Naive thymus-derived CD4-positive, alpha-beta T cell (primary cell): ENCODE results near the gene PADI2. TPM values are rescaled to one million over a fixed set of nuclear protein-coding genes. Genes with fewer than 3 reads are reported as not detected.
A peak's percentile ranks its signal among the peaks of the same experiment; 100 is the strongest.

ENCODE experiments used
- ATAC-seq: fragments of 150-1000 bp; cut with Tn5 transposase; 2 replicates; pipeline ENCODE4 v1.10.0; 2021; ENCODE audit warnings: mild to moderate bottlenecking, moderate library complexity
- CTCF ChIA-PET: fragments of 350-600 bp; sonication (Branson Sonifier 250); formaldehyde crosslinking; loops from one replicate; lab custom pipeline; 2021; ENCODE audit warnings: antibody characterized with exemption; lab: Charles Lee
- POLR2A ChIA-PET: fragments of 350-600 bp; sonication (Branson Sonifier 250); formaldehyde crosslinking; loops from one replicate; lab custom pipeline; 2021; ENCODE audit warnings: antibody characterized with exemption, inconsistent platforms; lab: Charles Lee
- DNase-seq, 9 donors: peaks; one replicate each; pipeline versions ENCODE4 v3.0.0 to v3.0.0-alpha.2; 2020 to 2022; ENCODE audit warnings: mixed read lengths in 1 of 9
- H3K27ac ChIP-seq: one replicate; pipeline ENCODE4 v1.7.0; 2013; ENCODE audit warnings: mild to moderate bottlenecking, low read depth, low read length, moderate library complexity
- H3K27me3 ChIP-seq, 2 donors: one replicate each; pipeline ENCODE4 v1.7.0; 2013; ENCODE audit warnings: low read length in 2 of 2, mild to moderate bottlenecking in 2 of 2, moderate library complexity in 2 of 2; ENCODE audit not compliant: control insufficient read depth in 2 of 2, insufficient read depth in 2 of 2
- H3K36me3 ChIP-seq, 3 experiments: 1 replicate in 2 of 3; 2 replicates in 1 of 3; pipeline ENCODE4 v1.7.0; 2013; ENCODE audit warnings: low read length in 3 of 3, mild to moderate bottlenecking in 3 of 3, moderate library complexity in 1 of 3; ENCODE audit not compliant: insufficient read depth in 3 of 3, control insufficient read depth in 2 of 3
- H3K4me1 ChIP-seq, 2 donors: one replicate each; pipeline ENCODE4 v1.7.0; 2013; ENCODE audit warnings: low read length in 2 of 2, mild to moderate bottlenecking in 2 of 2, moderate library complexity in 1 of 2; ENCODE audit not compliant: control insufficient read depth in 2 of 2, insufficient read depth in 2 of 2
- H3K4me3 ChIP-seq: 2 replicates; pipeline ENCODE4 v1.7.0; 2013; ENCODE audit warnings: mild to moderate bottlenecking, low read length
- H3K9me3 ChIP-seq, 3 experiments: 1 replicate in 2 of 3; 2 replicates in 1 of 3; pipeline ENCODE4 v1.7.0; 2013; ENCODE audit warnings: low read length in 3 of 3; ENCODE audit not compliant: control insufficient read depth in 2 of 3
- H3K27ac Mint-ChIP-seq, 9 donors: one replicate each; pipeline ENCODE4 v1.8.0; 2020 to 2022; ENCODE audit warnings: mixed read lengths in 9 of 9, mild to moderate bottlenecking in 8 of 9, moderate library complexity in 5 of 9, inconsistent platforms in 2 of 9
- H3K27me3 Mint-ChIP-seq, 5 donors: one replicate each; pipeline ENCODE4 v1.8.0; 2021 to 2022; ENCODE audit warnings: mixed read lengths in 5 of 5, mild to moderate bottlenecking in 1 of 5
- H3K36me3 Mint-ChIP-seq, 5 donors: one replicate each; pipeline ENCODE4 v1.8.0; 2020 to 2022; ENCODE audit warnings: mixed read lengths in 5 of 5, mild to moderate bottlenecking in 3 of 5, inconsistent platforms in 1 of 5
- H3K4me1 Mint-ChIP-seq, 7 donors: one replicate each; pipeline ENCODE4 v1.8.0; 2020 to 2022; ENCODE audit warnings: mixed read lengths in 7 of 7, mild to moderate bottlenecking in 3 of 7, inconsistent platforms in 1 of 7
- H3K4me3 Mint-ChIP-seq, 10 donors: one replicate each; pipeline ENCODE4 v1.8.0; 2020 to 2022; ENCODE audit warnings: mild to moderate bottlenecking in 10 of 10, mixed read lengths in 10 of 10, moderate library complexity in 6 of 10, inconsistent platforms in 2 of 10
- H3K9me3 Mint-ChIP-seq, 11 donors: one replicate each; pipeline ENCODE4 v1.8.0; 2020 to 2022; ENCODE audit warnings: mixed read lengths in 11 of 11, mild to moderate bottlenecking in 4 of 11, inconsistent platforms in 1 of 11, moderate library complexity in 1 of 11
- intact Hi-C, 2 donors: fragments of 100-400 bp; cut with micrococcal nuclease; formaldehyde crosslinking; loops; one replicate each; pipeline ENCODE4 v1.15.1; 2023
- polyA plus RNA-seq, 2 donors: library from polyadenylated mRNA; unstranded; fragments of 300-500 nt; fragmentation: Illumina TruSeq; gene quantifications; one replicate each; pipeline ENCODE4 v1.2.3, GENCODE V29; 2021
- total RNA-seq, 6 experiments: library from RNA in 5 of 6; stranded (reverse) in 5 of 6; gene quantifications; 1 replicate in 5 of 6; 2 replicates in 1 of 6; pipeline ENCODE4 v1.2.3 and lab custom pipeline; 2021 to 2026

The PADI2 gene
- total and polyA plus RNA-seq, 7 experiments from 2014 or later: 0.08 to 11.2 (median 0.12) TPM; not detected in 2

DNA sequence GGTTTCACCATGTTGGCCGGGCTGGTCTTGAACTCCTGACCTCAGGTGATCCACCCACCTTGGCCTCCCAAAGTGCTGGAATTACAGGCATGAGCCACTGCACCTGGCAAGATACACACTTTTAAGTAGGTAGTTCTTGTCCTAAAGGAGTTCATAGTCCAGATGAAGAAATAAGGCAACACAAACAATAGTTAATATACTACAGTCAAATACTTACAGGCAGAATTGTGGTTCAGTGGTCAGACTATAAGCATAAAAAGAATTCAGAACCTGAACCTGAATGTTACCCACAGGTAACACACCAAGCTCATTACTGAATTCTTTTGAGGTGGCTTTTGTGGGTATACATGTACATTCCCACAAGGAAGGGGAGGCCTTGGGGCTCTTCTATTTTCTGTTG lies 67.2 kb downstream of the PADI2 start:
- H3K27ac Mint-ChIP-seq: peak overlapping the region in 5 of 9 donors; percentile 25 to 65 (median 65)
- ChIA-PET POLR2A (interaction anchor here (0.6 to 0.7 kb wide), 2 partner anchors 42 to 139 kb away, joined by 3 read pairs; no protein-coding TSS in a partner anchor), CTCF (interaction anchor here (0.7 kb wide), 1 partner anchor 204 kb away, joined by 3 read pairs; no protein-coding TSS in a partner anchor)
- peaks cover 0 to 6% (median 2%) of the 10 kb centered on the region in 5 donors for H3K36me3 Mint-ChIP-seq
- no peaks in the 10 kb centered on the region for H3K9me3 ChIP-seq
- no peak overlapping the region for H3K4me3 ChIP-seq
- no peaks in the 10 kb centered on the region for H3K27me3 Mint-ChIP-seq
- no peak for DNase-seq
- no peak for ATAC-seq
- H3K4me1 Mint-ChIP-seq: peaks cover 8 to 46% (median 33%) of the 10 kb centered on the region in 7 donors
- no peaks in the 10 kb centered on the region for H3K27me3 ChIP-seq
- H3K4me3 Mint-ChIP-seq: peak overlapping the region in 8 of 10 donors; percentile 49 to 99 (median 90)
- H3K36me3 ChIP-seq: peaks cover 0 to 10% (median 0%) of the 10 kb centered on the region in 3 experiments
- intact Hi-C loops: loop anchor here in 1 of 2 donors (10.0 kb wide), 1 partner anchor 687 kb away; the partner anchor contains the start of gene SZRD1
- peak overlapping the region; percentile 81 for H3K27ac ChIP-seq
- peaks cover 13 to 14% of the 10 kb centered on the region in 2 donors for H3K4me1 ChIP-seq
- H3K9me3 Mint-ChIP-seq: no peaks in the 10 kb centered on the region

DNA sequence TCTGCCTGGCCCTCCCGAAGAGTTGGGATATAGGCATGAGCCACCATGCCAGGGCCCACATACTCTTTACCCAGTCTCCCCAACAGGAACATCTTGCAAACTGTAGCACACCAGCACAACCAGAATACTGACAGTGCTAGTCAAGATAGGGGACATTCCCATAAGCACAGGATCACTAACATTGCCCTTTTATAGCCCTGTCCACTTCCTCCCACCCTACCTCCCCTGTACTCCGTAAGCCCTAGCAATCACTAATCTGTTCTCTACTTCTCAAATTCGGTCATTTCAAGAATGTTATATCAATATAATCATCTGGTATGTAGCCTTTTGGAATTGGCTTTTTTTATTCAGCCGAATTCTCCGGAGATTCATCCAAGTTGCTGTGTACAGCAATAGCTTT lies 71.3 kb downstream of the PADI2 start:
- Mint-ChIP-seq H3K27ac (peak overlapping the region in 1 of 9 donors; percentile 47), H3K4me3 (no peak overlapping the region), H3K4me1 (peaks cover 13 to 49% (median 36%) of the 10 kb centered on the region in 7 donors), H3K36me3 (peaks cover 0 to 18% (median 9%) of the 10 kb centered on the region in 5 donors), H3K27me3 (no peaks in the 10 kb centered on the region), H3K9me3 (no peaks in the 10 kb centered on the region)
- ATAC-seq: no peak
- H3K4me3 ChIP-seq: no peak overlapping the region
- CTCF ChIA-PET: interaction anchor here (1.6 kb wide), 1 partner anchor 96 kb away, joined by 4 read pairs; no protein-coding TSS in a partner anchor
- H3K27me3 ChIP-seq: no peaks in the 10 kb centered on the region
- POLR2A ChIA-PET: interaction anchor here (0.6 to 0.7 kb wide), 2 partner anchors 31 to 143 kb away, joined by 3 read pairs; no protein-coding TSS in a partner anchor
- DNase-seq: no peak
- intact Hi-C loops: no loop called here
- H3K27ac ChIP-seq: no peak overlapping the region
- H3K4me1 ChIP-seq: peaks cover 8 to 11% of the 10 kb centered on the region in 2 donors
- no peaks in the 10 kb centered on the region for H3K9me3 ChIP-seq
- peaks cover 0 to 28% (median 13%) of the 10 kb centered on the region in 3 experiments for H3K36me3 ChIP-seq

DNA sequence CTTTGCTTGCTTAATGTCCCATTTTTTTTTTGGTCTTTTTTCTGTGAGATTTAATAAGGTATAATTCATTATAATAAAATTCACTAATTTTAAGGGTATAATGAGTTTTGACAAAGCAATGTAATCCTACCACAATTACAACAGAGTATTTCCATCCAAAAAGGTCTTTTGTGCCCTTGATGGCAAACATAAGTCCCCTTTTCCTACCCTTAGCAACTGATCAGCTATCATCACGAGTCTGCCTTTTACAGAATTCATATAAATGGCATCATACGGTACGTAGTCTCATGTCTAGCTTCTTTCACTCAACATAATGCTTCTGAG lies 73.0 kb downstream of the PADI2 start:
- ChIA-PET POLR2A (interaction anchor here (0.7 to 1.0 kb wide), 2 partner anchors 9 to 15 kb away, joined by 3 to 4 read pairs; no protein-coding TSS in a partner anchor), CTCF (interaction anchor here (0.7 to 1.4 kb wide), 4 partner anchors 86 to 341 kb away, joined by 3 to 7 read pairs (median 4); no protein-coding TSS in a partner anchor)
- peaks cover 4 to 22% (median 12%) of the 10 kb centered on the region in 5 donors for H3K36me3 Mint-ChIP-seq
- ATAC-seq (no peak), DNase-seq (no peak)
- peaks cover 0 to 3% of the 10 kb centered on the region in 2 donors for H3K4me1 ChIP-seq
- H3K4me3 ChIP-seq: no peak overlapping the region
- no peaks in the 10 kb centered on the region for H3K27me3 ChIP-seq
- no peak overlapping the region for H3K27ac ChIP-seq
- intact Hi-C loops: loop anchor here (1.0 kb wide), 2 partner anchors 86 to 95 kb away; no protein-coding TSS in a partner anchor
- peaks cover 10 to 33% (median 25%) of the 10 kb centered on the region in 7 donors for H3K4me1 Mint-ChIP-seq
- H3K27me3 Mint-ChIP-seq: no peaks in the 10 kb centered on the region
- no peaks in the 10 kb centered on the region for H3K9me3 ChIP-seq
- peaks cover 0 to 39% (median 22%) of the 10 kb centered on the region in 3 experiments for H3K36me3 ChIP-seq
- H3K4me3 Mint-ChIP-seq: no peak overlapping the region
- no peaks in the 10 kb centered on the region for H3K9me3 Mint-ChIP-seq
- H3K27ac Mint-ChIP-seq: peak overlapping the region in 1 of 9 donors; percentile 70

DNA sequence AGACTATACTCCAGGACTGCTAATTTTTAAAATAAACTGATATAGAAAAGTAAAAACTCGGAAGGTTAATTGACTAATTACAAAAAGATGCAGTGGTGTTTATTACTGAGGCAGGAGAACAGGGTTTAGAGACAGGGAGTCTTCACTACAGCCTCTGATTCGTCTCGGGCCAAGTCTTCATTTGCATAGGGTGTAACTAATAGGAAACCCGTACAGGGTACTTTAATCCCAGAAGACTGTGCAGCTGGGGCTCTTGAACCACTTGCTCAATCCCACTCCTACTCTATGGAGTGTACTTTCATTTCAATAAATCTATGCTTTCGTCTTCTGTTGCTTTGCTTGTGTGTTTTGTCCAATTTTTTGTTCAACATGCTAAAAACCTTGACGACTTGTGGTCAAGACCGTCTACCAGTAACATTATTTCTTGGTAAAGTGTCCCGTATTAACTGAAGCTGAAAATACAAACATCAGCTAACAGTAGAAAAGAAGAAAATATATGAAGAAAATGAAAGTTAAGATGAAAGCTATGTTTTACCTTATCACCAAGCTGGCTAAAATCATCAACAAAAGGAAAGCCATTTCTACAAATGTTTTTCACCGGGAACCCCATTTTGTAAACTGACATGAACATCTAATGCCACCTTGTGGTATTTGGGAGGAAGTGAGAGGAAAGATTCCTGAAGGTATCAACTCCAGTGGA lies 73.5 kb downstream of the PADI2 start:
- DNase-seq (peak in 6 of 9 donors; percentile 21 to 47 (median 28)), ATAC-seq (peak; percentile 50)
- intact Hi-C loops: loop anchor here (1.0 kb wide), 2 partner anchors 85 to 94 kb away; no protein-coding TSS in a partner anchor
- H3K27me3 Mint-ChIP-seq: no peaks in the 10 kb centered on the region
- H3K9me3 Mint-ChIP-seq: no peaks in the 10 kb centered on the region
- H3K27ac ChIP-seq: no peak overlapping the region
- peaks cover 4 to 19% (median 11%) of the 10 kb centered on the region in 5 donors for H3K36me3 Mint-ChIP-seq
- POLR2A ChIA-PET: interaction anchor here (0.7 to 1.0 kb wide), 2 partner anchors 9 to 14 kb away, joined by 3 to 4 read pairs; no protein-coding TSS in a partner anchor
- no peak overlapping the region for H3K4me3 ChIP-seq
- no peaks in the 10 kb centered on the region for H3K27me3 ChIP-seq
- H3K4me3 Mint-ChIP-seq: peak overlapping the region in 2 of 10 donors; percentile 4 to 49
- H3K4me1 ChIP-seq: peaks cover 0 to 3% of the 10 kb centered on the region in 2 donors
- H3K9me3 ChIP-seq: no peaks in the 10 kb centered on the region
- peaks cover 5 to 28% (median 20%) of the 10 kb centered on the region in 7 donors for H3K4me1 Mint-ChIP-seq
- peak overlapping the region in 6 of 9 donors; percentile 45 to 79 (median 66) for H3K27ac Mint-ChIP-seq
- H3K36me3 ChIP-seq: peaks cover 0 to 44% (median 22%) of the 10 kb centered on the region in 3 experiments
- CTCF ChIA-PET: interaction anchor here (0.6 to 1.4 kb wide), 4 partner anchors 85 to 340 kb away, joined by 3 to 7 read pairs (median 5); no protein-coding TSS in a partner anchor

DNA sequence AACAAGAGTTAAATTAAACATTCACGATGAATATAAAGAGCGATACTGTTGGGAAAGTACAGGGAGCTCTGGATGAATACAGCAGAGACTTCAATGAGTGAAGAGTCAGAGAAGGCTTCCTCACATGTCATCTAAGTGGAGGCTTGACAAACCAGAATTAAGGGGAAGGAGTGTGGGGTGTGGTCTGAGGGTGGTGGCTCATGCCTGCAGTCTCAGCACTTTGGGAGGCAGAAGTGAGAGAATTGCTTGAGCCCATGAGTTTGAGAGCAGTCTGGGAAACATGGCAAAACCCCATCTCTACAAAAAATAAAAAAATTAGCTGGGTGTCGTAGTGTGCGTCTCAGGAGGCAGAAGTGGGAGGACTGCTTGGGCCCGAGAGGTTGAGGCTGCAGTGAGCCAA lies 74.1 kb downstream of the PADI2 start:
- Mint-ChIP-seq H3K4me3 (no peak overlapping the region), H3K27me3 (no peaks in the 10 kb centered on the region), H3K36me3 (peaks cover 7 to 22% (median 12%) of the 10 kb centered on the region in 5 donors), H3K9me3 (no peaks in the 10 kb centered on the region), H3K27ac (peak overlapping the region in 4 of 9 donors; percentile 42 to 70 (median 52)), H3K4me1 (peaks cover 7 to 26% (median 18%) of the 10 kb centered on the region in 7 donors)
- Histone ChIP-seq H3K36me3 (peaks cover 0 to 49% (median 26%) of the 10 kb centered on the region in 3 experiments), H3K9me3 (no peaks in the 10 kb centered on the region), H3K27me3 (no peaks in the 10 kb centered on the region), H3K4me3 (no peak overlapping the region), H3K4me1 (peaks cover 0 to 3% of the 10 kb centered on the region in 2 donors), H3K27ac (no peak overlapping the region)
- ChIA-PET POLR2A (interaction anchor here (1.3 kb wide), 1 partner anchor 9 kb away, joined by 3 read pairs; the partner anchor contains the start of gene SDHB), CTCF (no interaction called here)
- DNase-seq: no peak
- ATAC-seq: peak; percentile 81
- intact Hi-C loops: no loop called here

DNA sequence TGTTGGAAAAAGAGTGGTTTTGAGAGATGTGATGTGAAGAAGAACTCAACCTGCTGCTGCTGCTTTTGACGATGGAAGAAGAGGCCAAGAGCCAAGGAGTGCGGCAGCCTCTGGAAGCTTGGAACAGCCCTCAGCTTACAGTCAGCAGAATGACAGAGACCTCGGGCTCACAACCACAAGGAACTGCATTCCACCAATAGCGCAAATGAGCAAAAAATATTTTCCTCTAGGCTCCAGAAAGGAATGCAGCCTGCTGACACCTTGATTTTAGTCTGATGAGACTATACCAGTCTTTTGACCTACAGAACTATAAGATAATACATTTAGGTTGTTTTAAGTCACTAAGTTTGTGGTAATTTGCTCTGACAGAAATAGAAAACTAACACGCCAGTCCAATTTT lies 75.6 kb downstream of the PADI2 start:
- ChIA-PET POLR2A (interaction anchor here (0.6 kb wide), 1 partner anchor 11 kb away, joined by 3 read pairs; no protein-coding TSS in a partner anchor), CTCF (no interaction called here)
- DNase-seq: no peak
- Mint-ChIP-seq H3K27ac (peak overlapping the region in 2 of 9 donors; percentile 8 to 82), H3K9me3 (no peaks in the 10 kb centered on the region), H3K4me3 (no peak overlapping the region), H3K4me1 (peaks cover 9 to 27% (median 18%) of the 10 kb centered on the region in 7 donors), H3K27me3 (no peaks in the 10 kb centered on the region), H3K36me3 (peaks cover 12 to 26% (median 14%) of the 10 kb centered on the region in 5 donors)
- intact Hi-C loops: no loop called here
- H3K4me3 ChIP-seq: no peak overlapping the region
- ATAC-seq: no peak
- peaks cover 0 to 3% of the 10 kb centered on the region in 2 donors for H3K4me1 ChIP-seq
- H3K27me3 ChIP-seq: no peaks in the 10 kb centered on the region
- no peak overlapping the region for H3K27ac ChIP-seq
- no peaks in the 10 kb centered on the region for H3K9me3 ChIP-seq
- H3K36me3 ChIP-seq: peaks cover 0 to 53% (median 29%) of the 10 kb centered on the region in 3 experiments
